HCT116 (cell line): ENCODE measurements around the gene IGDCC3. TPM values are rescaled to one million over a fixed set of nuclear protein-coding genes. Genes with fewer than 3 reads are reported as not detected.

ENCODE experiments used
- ATAC-seq: fragments of 200-7000 bp; cut with Tn5 transposase; 2 replicates; pipeline ENCODE4 v1.9.1; 2020; ENCODE audit warnings: mild to moderate bottlenecking, moderate library complexity
- BruUV-seq: library from RNA; stranded (reverse); fragments of 400-500 nt; replicated peaks from 2 replicates; lab custom pipeline; 2021; lab: Mats Ljungman, UMichigan
- CTCF ChIA-PET: fragments of 300-600 bp; sonication (Branson Sonifier 250); formaldehyde crosslinking; loops from one replicate; lab custom pipeline; 2021; ENCODE audit warnings: antibody characterized with exemption; lab: Charles Lee
- POLR2A ChIA-PET: fragments of 300-600, 350-600 bp; sonication (Branson Sonifier 250); formaldehyde crosslinking; loops from one replicate; lab custom pipeline; 2021; ENCODE audit warnings: antibody characterized with exemption; lab: Charles Lee
- RAD21 ChIA-PET, 2 experiments: fragments of 300-600 bp; sonication (Branson Sonifier 250); formaldehyde crosslinking; loops; one replicate each; lab custom pipeline; 2023; ENCODE audit warnings: low total read pairs in 2 of 2; ENCODE audit not compliant: uncharacterized antibody in 2 of 2, unreplicated experiment in 2 of 2, low non-redundant PET in 1 of 2; lab: Charles Lee
- DNase-seq: peaks from one replicate; pipeline ENCODE4 v3.0.0-alpha.2; 2010; ENCODE audit warnings: low read depth, low spot score
- H2AFZ ChIP-seq: fragments of 200-600 bp; shearing (Covaris generic), sonication (generic); 2 replicates; pipeline ENCODE4 v1.6.1; 2017; ENCODE audit warnings: low read depth, mixed run types, mixed read lengths, antibody characterized with exemption, low read length; ENCODE audit not compliant: poor library complexity, severe bottlenecking
- H3K27ac ChIP-seq: 2 replicates; pipeline ENCODE4 v1.5.1; 2012; ENCODE audit warnings: low read depth, low read length
- H3K27me3 ChIP-seq: fragments of 200-600 bp; sonication (generic); 2 replicates; pipeline ENCODE4 v1.6.1; 2016; ENCODE audit warnings: mixed run types, low read length, mixed read lengths; ENCODE audit not compliant: insufficient read depth
- H3K36me3 ChIP-seq, 2 experiments: fragments of 200-500 bp in 1 of 2; fragments of 200-600 bp in 1 of 2; sonication (Bioruptor generic) in 1 of 2; sonication (generic) in 1 of 2; 2 replicates each; pipeline versions ENCODE4 v1.5.1 to v1.6.1; 2014 to 2016; ENCODE audit warnings: low read length in 2 of 2, inconsistent platforms in 1 of 2, mixed read lengths in 1 of 2, mixed run types in 1 of 2; ENCODE audit not compliant: insufficient read depth in 2 of 2, control insufficient read depth in 1 of 2
- H3K4me1 ChIP-seq, 2 experiments: fragments of 200-600 bp in 1 of 2; sonication (generic) in 1 of 2; 2 replicates each; pipeline versions ENCODE4 v1.5.1 to v1.6.1; 2012 to 2017; ENCODE audit warnings: low read length in 2 of 2, inconsistent platforms in 1 of 2, mild to moderate bottlenecking in 1 of 2, mixed read lengths in 1 of 2, mixed run types in 1 of 2, moderate library complexity in 1 of 2; ENCODE audit not compliant: insufficient read depth in 2 of 2, control insufficient read depth in 1 of 2
- H3K4me2 ChIP-seq: fragments of 200-600 bp; sonication (generic); 2 replicates; pipeline ENCODE4 v1.6.1; 2017; ENCODE audit warnings: mixed run types, low read length, mixed read lengths
- H3K4me3 ChIP-seq, 2 experiments: fragments of 200-600 bp in 1 of 2; sonication (generic) in 1 of 2; replicated peaks in 1 of 2; 2 replicates each; pipeline ENCODE4 v1.5.1; 2011 to 2016; ENCODE audit warnings: low read length in 2 of 2, control low read depth in 1 of 2, low read depth in 1 of 2, mild to moderate bottlenecking in 1 of 2, mixed read lengths in 1 of 2, mixed run types in 1 of 2
- H3K79me2 ChIP-seq: fragments of 200-600 bp; sonication (generic); 2 replicates; pipeline ENCODE4 v1.6.1; 2017; ENCODE audit warnings: mild to moderate bottlenecking, mixed run types, low read length, moderate library complexity, mixed read lengths; ENCODE audit not compliant: insufficient read depth
- H3K9ac ChIP-seq: fragments of 200-600 bp; sonication (generic); 2 replicates; pipeline ENCODE4 v1.6.1; 2016; ENCODE audit warnings: low read length, mixed read lengths
- H3K9me2 ChIP-seq: fragments of 200-600 bp; sonication (generic), shearing (Covaris generic); 2 replicates; pipeline ENCODE4 v1.6.1; 2017; ENCODE audit warnings: mixed run types, mild to moderate bottlenecking, moderate library complexity; ENCODE audit not compliant: insufficient read depth
- H3K9me3 ChIP-seq, 2 experiments: fragments of 200-500 bp in 1 of 2; fragments of 200-600 bp in 1 of 2; sonication (Bioruptor generic) in 1 of 2; sonication (generic) in 1 of 2; 2 replicates each; pipeline ENCODE4 v1.6.1; 2014 to 2017; ENCODE audit warnings: low read length in 2 of 2, mixed read lengths in 2 of 2, inconsistent platforms in 1 of 2, low read depth in 1 of 2, mild to moderate bottlenecking in 1 of 2, mixed run types in 1 of 2, moderate library complexity in 1 of 2; ENCODE audit not compliant: control insufficient read depth in 1 of 2, insufficient read depth in 1 of 2
- H4K20me1 ChIP-seq: fragments of 200-600 bp; sonication (generic), shearing (Covaris generic); 2 replicates; pipeline ENCODE4 v1.6.1; 2017; ENCODE audit warnings: mixed run types, mild to moderate bottlenecking, moderate library complexity; ENCODE audit not compliant: insufficient read depth
- ATF3 ChIP-seq: IDR thresholded peaks from 2 replicates; pipeline ENCODE4 v1.6.1; 2012
- CBX3 ChIP-seq: IDR thresholded peaks from 2 replicates; pipeline ENCODE4 v1.6.1; 2012; ENCODE audit warnings: low read depth
- EZH2 ChIP-seq: fragments of 200-600 bp; sonication (generic); IDR thresholded peaks from 2 replicates; pipeline ENCODE4 v1.6.1; 2017; ENCODE audit warnings: antibody characterized with exemption, mixed run types
- EZH2phosphoT487 ChIP-seq: fragments of 200-600 bp; IDR thresholded peaks from 2 replicates; pipeline ENCODE4 v1.6.1; 2018; ENCODE audit warnings: antibody characterized with exemption, borderline replicate concordance
- JUND ChIP-seq: IDR thresholded peaks from 2 replicates; pipeline ENCODE4 v1.6.1; 2012
- MAX ChIP-seq: IDR thresholded peaks from 2 replicates; pipeline ENCODE4 v1.6.1; 2012
- RAD21 ChIP-seq: IDR thresholded peaks from 2 replicates; pipeline ENCODE4 v1.6.1; 2012; ENCODE audit warnings: low read depth, mild to moderate bottlenecking
- SP1 ChIP-seq: IDR thresholded peaks from 2 replicates; pipeline ENCODE4 v1.6.1; 2012; ENCODE audit warnings: low read depth
- TCF7L2 ChIP-seq: IDR thresholded peaks from 2 replicates; pipeline ENCODE4 v1.7.0; 2011; ENCODE audit warnings: borderline replicate concordance, inconsistent platforms; ENCODE audit not compliant: insufficient read depth, insufficient read length; ENCODE audit errors: extremely low read depth
- ZNF274 ChIP-seq: fragments of 200-500 bp; sonication (Bioruptor generic); IDR thresholded peaks from 2 replicates; pipeline ENCODE4 v1.6.1; 2014; ENCODE audit warnings: mild to moderate bottlenecking, low read depth, low read length, inconsistent platforms
- intact Hi-C: fragments of 100-400 bp; cut with micrococcal nuclease; formaldehyde crosslinking; loops from 2 replicates; pipeline ENCODE4 v1.10.0; 2022
- total RNA-seq: library from RNA; stranded (reverse); gene quantifications from one replicate; pipeline ENCODE4 v1.2.1, GENCODE V29; 2021; ENCODE audit not compliant: unreplicated experiment

Gene IGDCC3
- total RNA-seq, 1 experiment from 2014 or later, result 0.44 TPM

GRCh38 chr15:65305776-65306175 is 72.0 kb downstream of the IGDCC3 start:
- no peak overlapping the region for H3K9ac ChIP-seq
- TF ChIP-seq ZNF274, result no peak
- no peak for TF ChIP-seq CBX3
- no peak for TF ChIP-seq JUND
- TF ChIP-seq MAX, result no peak
- no peak for TF ChIP-seq RAD21
- TF ChIP-seq EZH2, result no peak
- no peak for TF ChIP-seq ATF3
- no peak for TF ChIP-seq SP1
- TF ChIP-seq TCF7L2, result no peak
- TF ChIP-seq EZH2phosphoT487, result no peak
- TF ChIP-seq, all 23 proteins: peak for 0

More at GRCh38 chr15:65305776-65306175, 72.0 kb downstream of the IGDCC3 start:
- no TSS peak for BruUV-seq
- no peak overlapping the region for H2AFZ ChIP-seq
- ChIA-PET POLR2A (interaction anchor here (0.6 to 2.4 kb wide), 15 partner anchors 8 to 262 kb away, joined by 3 to 72 read pairs (median 9); partner anchors contain the start of genes CLPX and PARP16), RAD21 (no interaction called here), CTCF (interaction anchor here (1.2 to 1.3 kb wide), 2 partner anchors 79 to 139 kb away, joined by 3 read pairs; no protein-coding TSS in a partner anchor)
- intact Hi-C loops, result loop anchor here (2.0 kb wide), 1 partner anchor 117 kb away; no protein-coding TSS in a partner anchor
- H3K9me2 ChIP-seq, result no peaks in the 10 kb centered on the region
- no peaks in the 10 kb centered on the region for H3K9me3 ChIP-seq
- H3K27me3 ChIP-seq, result no peaks in the 10 kb centered on the region
- peaks cover 20 to 29% of the 10 kb centered on the region in 2 experiments for H3K4me1 ChIP-seq
- DNase-seq, result no peak
- peak overlapping the region; percentile 67 for H3K27ac ChIP-seq
- H3K79me2 ChIP-seq, result no peaks in the 10 kb centered on the region
- no peak for ATAC-seq
- no peak overlapping the region for H3K4me3 ChIP-seq
- H3K36me3 ChIP-seq, result no peaks in the 10 kb centered on the region
- no peaks in the 10 kb centered on the region for H4K20me1 ChIP-seq
- peak overlapping the region; percentile 67; the same call in 1 of the 2 replicates for H3K4me2 ChIP-seq
